Measurements from ENCODE around the gene NET1.
A peak's percentile ranks its signal among the peaks of the same experiment; 100 is the strongest.
"Not testable (repeated sequence)": the region's sequence is repeated elsewhere in the genome, so short reads cannot be mapped to it uniquely, and the experiment has no call there.

NET1 gene

GRCh38 chr10:5400468-5401240 lies 11.7 kb upstream of the NET1 start:
- H3K27ac ChIP-seq (ENCODE audit: low read length), result no peak overlapping the region
- no peaks in the 10 kb centered on the region for H3K27me3 ChIP-seq (ENCODE audit: low read depth, low read length)
- no peak overlapping the region for H3K4me3 ChIP-seq (ENCODE audit: low read depth in 1 of 2, low read length in 2 of 2)
- no peaks in the 10 kb centered on the region for H3K36me3 ChIP-seq (ENCODE audit: control insufficient read depth in 1 of 2, insufficient read depth in 2 of 2, low read length in 2 of 2)
- no peaks in the 10 kb centered on the region for H3K4me1 ChIP-seq (ENCODE audit: control insufficient read depth in 1 of 2, insufficient read depth in 2 of 2, low read length in 2 of 2)
- H3K9me3 ChIP-seq (ENCODE audit: control insufficient read depth in 1 of 2, low read length in 2 of 2), result no peaks in the 10 kb centered on the region

- Histone ChIP-seq H3K36me3 (ENCODE audit: control insufficient read depth in 1 of 2, insufficient read depth in 2 of 2, low read length in 2 of 2) (no peaks in the 10 kb centered on the region), H3K27me3 (ENCODE audit: low read depth, low read length) (no peaks in the 10 kb centered on the region)
These were observed 9.6 kb upstream of the NET1 start for GRCh38 chr10:5402798-5403197.

GRCh38 chr10:5404208-5405041 lies 7.9 kb upstream of the NET1 start, which contains the start of gene TUBAL3:
TSS of gene TUBAL3 (minus strand) at chr10:5404828. CDS start at chr10:5404792, 36 bp downstream.
- no peaks in the 10 kb centered on the region for H3K4me1 ChIP-seq (ENCODE audit: control insufficient read depth in 1 of 2, insufficient read depth in 2 of 2, low read length in 2 of 2)
- H3K27ac ChIP-seq (ENCODE audit: low read length), result peak within 1 kb of the TSS; percentile 13
- H3K36me3 ChIP-seq (ENCODE audit: control insufficient read depth in 1 of 2, insufficient read depth in 2 of 2, low read length in 2 of 2), result no peaks in the 10 kb centered on the region
- no peaks in the 10 kb centered on the region for H3K27me3 ChIP-seq (ENCODE audit: low read depth, low read length)
- peak within 1 kb of the TSS in 1 of 2 donors; percentile 0 for H3K4me3 ChIP-seq (ENCODE audit: low read depth in 1 of 2, low read length in 2 of 2)
- H3K9me3 ChIP-seq (ENCODE audit: control insufficient read depth in 1 of 2, low read length in 2 of 2), result no peaks in the 10 kb centered on the region

More at GRCh38 chr10:5402798-5403197, 9.6 kb upstream of the NET1 start:
- Histone ChIP-seq H3K4me3 (ENCODE audit: low read depth in 1 of 2, low read length in 2 of 2) (no peak overlapping the region), H3K9me3 (ENCODE audit: control insufficient read depth in 1 of 2, low read length in 2 of 2) (no peaks in the 10 kb centered on the region), H3K27ac (ENCODE audit: low read length) (no peak overlapping the region), H3K4me1 (ENCODE audit: control insufficient read depth in 1 of 2, insufficient read depth in 2 of 2, low read length in 2 of 2) (no peaks in the 10 kb centered on the region)

- H3K36me3 ChIP-seq (ENCODE audit: control insufficient read depth in 1 of 2, insufficient read depth in 2 of 2, low read length in 2 of 2), result no peaks in the 10 kb centered on the region
These were observed 5.4 kb upstream of the NET1 start for GRCh38 chr10:5406918-5407317.

GRCh38 chr10:5410787-5411186 lies 1.6 kb upstream of the NET1 start:
- not testable (repeated sequence) for H3K4me1 ChIP-seq (ENCODE audit: control insufficient read depth in 1 of 2, insufficient read depth in 2 of 2, low read length in 2 of 2); H3K36me3 ChIP-seq (ENCODE audit: control insufficient read depth in 1 of 2, insufficient read depth in 2 of 2, low read length in 2 of 2); H3K9me3 ChIP-seq (ENCODE audit: control insufficient read depth in 1 of 2, low read length in 2 of 2); H3K4me3 ChIP-seq (ENCODE audit: low read depth in 1 of 2, low read length in 2 of 2); H3K27ac ChIP-seq (ENCODE audit: low read length); H3K27me3 ChIP-seq (ENCODE audit: low read depth, low read length)

More at GRCh38 chr10:5406918-5407317, 5.4 kb upstream of the NET1 start:
- Histone ChIP-seq H3K27me3 (ENCODE audit: low read depth, low read length) (no peaks in the 10 kb centered on the region), H3K9me3 (ENCODE audit: control insufficient read depth in 1 of 2, low read length in 2 of 2) (no peaks in the 10 kb centered on the region), H3K4me1 (ENCODE audit: control insufficient read depth in 1 of 2, insufficient read depth in 2 of 2, low read length in 2 of 2) (no peaks in the 10 kb centered on the region), H3K27ac (ENCODE audit: low read length) (no peak overlapping the region), H3K4me3 (ENCODE audit: low read depth in 1 of 2, low read length in 2 of 2) (no peak overlapping the region)

GRCh38 chr10:5411941-5412276 lies 448 bp upstream of the NET1 start:
- no peak overlapping the region for H3K27ac ChIP-seq (ENCODE audit: low read length)
- peak overlapping the region; percentile 72 to 91 for H3K4me3 ChIP-seq (ENCODE audit: low read depth in 1 of 2, low read length in 2 of 2)
- H3K36me3 ChIP-seq (ENCODE audit: control insufficient read depth in 1 of 2, insufficient read depth in 2 of 2, low read length in 2 of 2), result no peaks in the 10 kb centered on the region
- no peaks in the 10 kb centered on the region for H3K9me3 ChIP-seq (ENCODE audit: control insufficient read depth in 1 of 2, low read length in 2 of 2)
- no peaks in the 10 kb centered on the region for H3K4me1 ChIP-seq (ENCODE audit: control insufficient read depth in 1 of 2, insufficient read depth in 2 of 2, low read length in 2 of 2)
- H3K27me3 ChIP-seq (ENCODE audit: low read depth, low read length), result no peaks in the 10 kb centered on the region

- Histone ChIP-seq H3K4me3 (ENCODE audit: low read depth in 1 of 2, low read length in 2 of 2) (peak overlapping the region; percentile 77 to 91), H3K36me3 (ENCODE audit: control insufficient read depth in 1 of 2, insufficient read depth in 2 of 2, low read length in 2 of 2) (no peaks in the 10 kb centered on the region), H3K9me3 (ENCODE audit: control insufficient read depth in 1 of 2, low read length in 2 of 2) (no peaks in the 10 kb centered on the region), H3K27ac (ENCODE audit: low read length) (peak overlapping the region; percentile 50), H3K4me1 (ENCODE audit: control insufficient read depth in 1 of 2, insufficient read depth in 2 of 2, low read length in 2 of 2) (no peaks in the 10 kb centered on the region), H3K27me3 (ENCODE audit: low read depth, low read length) (no peaks in the 10 kb centered on the region)
These were observed 918 bp downstream of the NET1 start for GRCh38 chr10:5413012-5413938.

- Histone ChIP-seq H3K27ac (ENCODE audit: low read length) (no peak overlapping the region), H3K4me3 (ENCODE audit: low read depth in 1 of 2, low read length in 2 of 2) (no peak overlapping the region), H3K9me3 (ENCODE audit: control insufficient read depth in 1 of 2, low read length in 2 of 2) (no peaks in the 10 kb centered on the region), H3K4me1 (ENCODE audit: control insufficient read depth in 1 of 2, insufficient read depth in 2 of 2, low read length in 2 of 2) (no peaks in the 10 kb centered on the region), H3K27me3 (ENCODE audit: low read depth, low read length) (no peaks in the 10 kb centered on the region), H3K36me3 (ENCODE audit: control insufficient read depth in 1 of 2, insufficient read depth in 2 of 2, low read length in 2 of 2) (no peaks in the 10 kb centered on the region)
These were observed 4.6 kb downstream of the NET1 start for GRCh38 chr10:5416981-5417380.

GRCh38 chr10:5418584-5418983 lies 6.2 kb downstream of the NET1 start:
- Histone ChIP-seq H3K4me3 (ENCODE audit: low read depth in 1 of 2, low read length in 2 of 2) (no peak overlapping the region), H3K27ac (ENCODE audit: low read length) (no peak overlapping the region), H3K36me3 (ENCODE audit: control insufficient read depth in 1 of 2, insufficient read depth in 2 of 2, low read length in 2 of 2) (no peaks in the 10 kb centered on the region), H3K4me1 (ENCODE audit: control insufficient read depth in 1 of 2, insufficient read depth in 2 of 2, low read length in 2 of 2) (no peaks in the 10 kb centered on the region), H3K27me3 (ENCODE audit: low read depth, low read length) (no peaks in the 10 kb centered on the region), H3K9me3 (ENCODE audit: control insufficient read depth in 1 of 2, low read length in 2 of 2) (no peaks in the 10 kb centered on the region)

GRCh38 chr10:5419466-5420094 lies 7.2 kb downstream of the NET1 start:
- Histone ChIP-seq H3K9me3 (ENCODE audit: control insufficient read depth in 1 of 2, low read length in 2 of 2) (no peaks in the 10 kb centered on the region), H3K4me1 (ENCODE audit: control insufficient read depth in 1 of 2, insufficient read depth in 2 of 2, low read length in 2 of 2) (peaks cover 0 to 4% of the 10 kb centered on the region in 2 donors), H3K27me3 (ENCODE audit: low read depth, low read length) (no peaks in the 10 kb centered on the region), H3K4me3 (ENCODE audit: low read depth in 1 of 2, low read length in 2 of 2) (no peak overlapping the region), H3K36me3 (ENCODE audit: control insufficient read depth in 1 of 2, insufficient read depth in 2 of 2, low read length in 2 of 2) (no peaks in the 10 kb centered on the region), H3K27ac (ENCODE audit: low read length) (no peak overlapping the region)
